HG03097 (cell line): Measurements from ENCODE around the gene KIF5C.

Experiments used
- ATAC-seq: cut with Tn5 transposase; IDR thresholded peaks from one replicate; pipeline ENCODE4 v1.9.1; 2021; ENCODE audit not compliant: unreplicated experiment, low FRiP score

KIF5C gene

GRCh38 chr2:148922776-148923475 is 47.9 kb downstream of the KIF5C start:
- ATAC-seq = no peak

GRCh38 chr2:148924514-148925178 is 49.6 kb downstream of the KIF5C start:
- no peak for ATAC-seq

DNA sequence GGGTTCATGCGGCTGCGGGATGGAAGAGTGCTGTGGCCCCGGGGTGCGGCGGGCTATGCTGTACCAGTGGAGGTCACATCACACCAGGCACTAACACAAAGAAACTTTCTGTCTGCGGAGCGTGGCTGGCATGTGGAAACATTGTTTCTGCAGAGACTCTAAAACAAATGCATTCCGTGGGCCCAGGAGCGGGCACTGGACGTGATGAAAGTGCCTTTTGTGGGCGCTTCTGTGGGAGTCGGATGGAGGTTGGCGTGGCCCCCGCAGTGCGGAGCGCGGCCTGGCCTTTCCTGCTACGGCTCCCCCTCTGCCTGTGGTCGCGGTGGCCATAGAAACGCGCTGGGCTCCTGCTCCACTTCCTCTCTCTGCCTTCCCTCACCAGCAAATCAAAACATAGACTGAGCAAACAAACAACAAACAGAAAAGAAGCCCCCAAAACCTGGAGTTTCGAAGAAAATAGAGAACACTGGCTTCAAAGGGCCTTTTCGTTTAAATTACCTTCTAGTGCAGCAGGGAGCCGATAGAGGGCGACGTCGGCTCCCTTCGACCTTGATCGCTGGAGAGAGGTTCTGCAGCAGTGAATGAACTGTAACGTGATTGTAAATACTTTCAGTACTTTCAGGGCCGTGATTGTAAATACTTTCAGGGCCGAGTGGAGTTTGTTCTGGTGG is 51.4 kb downstream of the KIF5C start:
- peak; percentile 65 for ATAC-seq

GRCh38 chr2:148926981-148927401 is 52.0 kb downstream of the KIF5C start:
- ATAC-seq = peak; percentile 33

DNA sequence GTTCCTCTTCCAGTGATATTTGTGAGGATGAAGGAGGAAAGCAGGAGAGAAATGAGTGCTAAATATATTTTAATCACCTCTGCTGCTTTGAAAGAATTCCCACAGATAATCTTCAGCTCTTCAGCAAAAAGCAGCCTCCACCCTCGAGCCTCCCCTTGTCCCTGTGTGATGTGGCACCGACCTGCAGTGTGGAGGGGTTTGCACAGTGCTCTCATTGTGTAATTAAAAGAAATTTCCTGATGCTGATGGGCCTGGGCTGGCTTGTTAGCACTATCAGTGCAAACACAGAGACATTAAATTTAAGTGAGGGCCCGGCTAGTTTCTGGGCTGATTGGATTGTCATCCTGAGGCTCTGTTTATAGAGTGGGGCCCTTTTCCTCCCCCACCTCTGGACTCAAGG is 53.4 kb downstream of the KIF5C start:
- no peak for ATAC-seq

DNA sequence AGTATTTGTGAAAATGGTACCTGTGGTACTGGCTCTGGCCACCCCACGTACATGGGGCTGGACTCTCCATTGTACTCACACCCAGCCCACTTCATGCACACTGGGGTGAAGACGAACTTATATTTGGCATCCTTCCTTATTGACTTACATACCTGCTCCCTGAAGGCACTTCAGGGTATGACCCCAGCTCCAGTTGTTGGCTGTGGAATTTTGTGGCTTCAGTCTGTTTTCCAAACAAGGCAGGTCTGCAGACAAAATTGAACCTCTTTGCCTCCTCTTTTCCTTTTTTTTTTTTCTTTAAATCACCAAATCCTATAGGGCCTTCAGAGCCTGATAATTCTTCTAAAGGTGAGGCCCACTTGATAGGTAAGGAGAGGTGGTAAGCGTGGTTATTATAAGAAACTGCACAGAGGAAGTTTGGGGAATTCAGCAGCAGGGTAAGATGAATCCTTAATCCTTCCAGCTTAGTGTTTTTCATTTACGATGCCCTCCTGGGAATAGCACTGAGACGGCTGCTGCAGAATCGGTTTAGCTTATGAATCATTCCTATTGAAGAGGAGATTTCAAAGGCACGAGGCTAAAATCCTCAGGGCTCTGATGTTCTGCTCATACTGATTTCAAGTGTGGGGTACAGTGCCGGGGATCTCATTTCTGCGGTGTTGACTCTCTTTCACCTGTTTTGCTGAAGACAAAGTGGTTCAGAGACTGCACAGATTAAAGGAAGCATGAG is 55.2 kb downstream of the KIF5C start:
- ATAC-seq = no peak

- ATAC-seq = no peak
Observed at GRCh38 chr2:148932536-148932935, 57.5 kb downstream of the KIF5C start.

GRCh38 chr2:148933456-148933855 is 58.4 kb downstream of the KIF5C start:
- ATAC-seq = no peak

DNA sequence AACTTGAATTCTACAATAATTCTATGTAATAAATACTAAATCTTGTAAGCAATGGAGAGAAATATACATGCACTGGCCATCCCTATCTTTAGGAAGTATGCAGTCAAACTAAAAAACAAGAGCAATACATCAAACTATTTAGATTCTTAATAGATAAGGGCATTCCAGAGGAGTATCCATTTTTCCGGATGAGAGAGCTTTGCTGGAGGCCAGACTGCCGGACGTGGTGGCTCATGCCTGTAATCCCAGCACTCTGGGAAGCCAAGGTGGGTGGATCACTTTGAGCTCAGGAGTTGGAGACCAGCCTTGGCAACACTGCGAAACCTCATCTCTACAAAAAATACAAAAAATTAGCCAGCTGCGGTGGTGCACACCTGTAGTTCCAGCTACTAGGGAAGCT is 60.8 kb downstream of the KIF5C start:
- no peak for ATAC-seq

DNA sequence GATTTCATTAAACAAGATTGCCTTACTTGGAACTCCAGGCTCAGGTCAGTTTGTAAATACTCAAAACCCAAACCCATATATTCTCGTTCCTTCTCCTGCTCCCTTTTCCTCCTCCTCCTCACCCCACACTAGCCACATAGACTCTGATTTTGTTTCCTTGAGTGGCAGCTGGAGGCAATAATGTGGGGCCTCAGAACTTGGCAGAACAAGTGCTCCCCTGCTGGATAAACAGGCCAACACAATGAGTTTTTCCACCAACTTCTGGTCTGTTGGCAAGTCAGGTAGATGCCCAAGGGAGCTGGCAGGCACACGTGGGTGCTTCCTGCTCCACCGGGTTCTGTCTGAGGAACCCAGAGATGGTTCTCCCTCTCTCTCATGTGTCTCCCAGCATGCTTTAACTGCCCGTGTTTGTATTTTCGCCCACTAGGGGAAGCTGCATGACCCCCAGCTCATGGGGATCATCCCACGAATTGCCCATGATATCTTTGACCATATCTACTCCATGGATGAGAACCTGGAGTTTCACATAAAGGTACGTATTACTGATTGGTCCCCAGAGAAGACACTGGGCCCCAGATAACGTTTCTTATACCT is 61.9 kb downstream of the KIF5C start:
- no peak for ATAC-seq

- no peak for ATAC-seq
Observed at GRCh38 chr2:148939271-148939670, 64.2 kb downstream of the KIF5C start.

- no peak for ATAC-seq
Observed at GRCh38 chr2:148943097-148943496, 68.1 kb downstream of the KIF5C start.

- ATAC-seq = no peak
Observed at GRCh38 chr2:148944536-148944935, 69.5 kb downstream of the KIF5C start.

- ATAC-seq = no peak
Observed at GRCh38 chr2:148947299-148947698, 72.3 kb downstream of the KIF5C start.

- no peak for ATAC-seq
Observed at GRCh38 chr2:148948868-148949267, 73.8 kb downstream of the KIF5C start.

DNA sequence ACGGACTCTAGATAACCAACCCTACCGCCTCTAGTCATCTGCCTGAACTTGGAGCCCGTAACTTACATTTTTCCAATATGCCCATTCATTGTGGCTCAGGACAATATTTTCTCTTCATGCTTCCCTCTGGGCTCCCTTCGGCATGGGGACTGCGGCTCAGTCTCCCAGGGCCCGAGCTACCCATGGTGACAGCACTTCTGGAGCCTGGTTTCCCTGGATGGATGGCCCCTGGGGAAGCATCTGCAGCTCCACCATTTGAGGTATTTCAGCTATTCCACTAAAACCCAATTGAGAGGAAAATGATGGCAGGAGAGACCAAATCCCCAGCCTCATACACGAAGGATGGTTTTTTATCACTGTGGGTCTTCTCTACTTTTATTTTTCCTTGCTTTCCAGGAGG is 74.3 kb downstream of the KIF5C start:
- ATAC-seq = no peak

DNA sequence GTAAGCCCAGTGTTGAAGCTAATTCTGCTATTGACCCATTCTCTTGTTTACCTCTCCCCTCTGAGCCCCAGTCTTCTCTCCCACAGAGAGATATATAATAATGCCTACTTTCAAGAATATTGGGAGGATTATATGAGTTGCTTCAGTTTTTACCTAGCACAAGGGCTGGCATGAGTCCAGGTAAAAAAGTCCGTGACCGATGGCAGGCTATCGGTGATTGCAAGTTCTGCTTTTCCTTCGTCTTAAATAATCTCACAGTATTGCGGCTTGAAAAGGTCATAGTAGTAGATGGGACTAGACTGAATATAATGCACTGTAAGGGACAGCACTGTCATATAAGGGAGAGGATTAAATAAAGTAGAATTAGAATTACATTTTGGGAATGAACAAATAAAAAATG is 77.6 kb downstream of the KIF5C start:
- no peak for ATAC-seq

GRCh38 chr2:148953426-148953825 is 78.4 kb downstream of the KIF5C start:
- ATAC-seq = no peak

- no peak for ATAC-seq
Observed at GRCh38 chr2:148954536-148954935, 79.5 kb downstream of the KIF5C start.

- no peak for ATAC-seq
Observed at GRCh38 chr2:148955798-148956197, 80.8 kb downstream of the KIF5C start.

DNA sequence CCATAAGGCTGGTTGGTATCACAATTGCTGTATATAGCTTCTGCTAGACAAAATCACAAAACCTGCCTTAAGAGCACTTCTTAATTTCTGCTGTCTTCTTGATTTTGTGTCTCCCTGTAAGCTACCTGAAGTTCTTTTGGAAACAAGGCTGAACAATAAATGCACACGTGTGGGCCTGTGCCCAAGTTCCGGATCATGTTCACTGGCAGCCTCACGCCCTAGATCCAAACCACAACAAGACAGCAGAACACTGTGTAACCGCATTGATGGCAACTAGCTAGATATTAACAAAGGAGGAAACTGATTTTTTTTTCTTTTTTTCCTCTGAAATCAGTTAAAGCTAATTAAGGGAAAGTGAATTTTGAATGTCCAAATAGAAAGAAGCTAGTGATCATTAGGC is 82.0 kb downstream of the KIF5C start:
- ATAC-seq = no peak
